ENCODE results near the gene MDM2.

MDM2 gene

DNA sequence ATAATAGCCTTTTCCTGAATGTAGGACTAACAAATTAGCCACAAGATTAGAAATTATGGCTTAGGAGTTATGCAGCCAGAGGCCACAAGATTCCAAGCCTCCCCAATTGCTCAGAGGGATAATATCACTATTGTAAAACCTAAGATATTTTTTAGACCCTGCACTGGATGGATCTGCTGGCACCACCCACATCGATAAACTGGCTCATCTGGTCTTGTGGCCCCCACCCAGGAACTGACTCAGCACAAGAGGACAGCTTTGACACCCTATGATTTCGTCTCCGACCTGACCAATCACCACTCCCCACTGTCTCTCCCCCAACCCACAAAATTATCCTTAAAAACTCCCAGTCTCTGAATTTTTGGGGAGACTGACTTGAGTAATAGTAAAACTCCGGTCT, 70.3 kb downstream of the MDM2 start:
- no peak for DNase-seq (ENCODE audit: low spot score)

DNA sequence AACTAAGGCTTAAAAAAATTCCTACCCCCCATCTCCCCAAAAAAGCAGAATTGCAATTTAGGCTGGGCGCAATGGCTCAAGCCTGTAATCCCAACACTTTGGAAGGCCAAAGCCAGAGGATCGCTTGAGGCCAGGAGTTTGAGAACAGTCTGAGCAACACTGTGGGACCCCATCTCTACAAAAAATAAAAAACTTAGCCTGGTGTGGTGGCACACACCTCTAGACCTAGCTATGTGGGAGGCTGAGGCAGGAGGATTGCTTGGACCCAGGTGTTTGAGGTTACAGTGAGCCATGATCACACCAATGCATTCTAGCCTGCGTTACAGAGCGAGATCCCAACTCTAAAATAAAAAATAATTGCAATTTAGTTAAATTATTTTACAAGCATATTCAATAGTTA, 70.9 kb downstream of the MDM2 start:
- no peak for DNase-seq (ENCODE audit: low spot score)

DNA sequence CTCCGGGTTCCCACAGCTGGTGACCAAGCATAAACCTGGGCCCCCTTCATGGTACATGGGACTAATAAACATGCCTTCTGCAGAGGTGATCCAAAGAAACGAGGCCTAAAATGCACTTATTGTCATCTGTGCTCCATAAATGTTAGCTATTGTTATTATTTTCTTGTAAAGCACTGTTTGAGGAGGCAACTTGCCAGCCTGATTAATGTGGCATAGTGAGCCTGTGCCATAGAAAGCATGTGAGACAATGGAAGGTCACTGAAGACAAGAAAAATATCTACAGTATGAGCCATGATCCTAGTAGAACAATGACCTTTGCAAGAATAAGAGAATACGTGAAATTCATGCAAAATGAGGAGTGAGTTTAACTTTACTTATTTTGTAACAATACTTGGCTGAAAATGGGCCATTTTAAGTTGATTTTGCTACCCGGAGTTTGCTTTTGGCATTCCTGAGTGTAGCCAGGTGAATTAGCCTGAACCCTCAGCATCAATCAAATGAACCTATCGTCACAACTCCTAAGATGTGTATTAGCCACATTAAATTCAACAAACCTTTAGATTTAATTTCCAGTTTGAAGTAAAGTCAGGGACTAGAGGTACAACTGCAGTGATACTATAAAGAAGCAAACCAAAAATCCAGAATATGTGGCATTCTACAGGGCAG, 72.8 kb downstream of the MDM2 start:
- no peak for DNase-seq (ENCODE audit: low spot score)

DNA sequence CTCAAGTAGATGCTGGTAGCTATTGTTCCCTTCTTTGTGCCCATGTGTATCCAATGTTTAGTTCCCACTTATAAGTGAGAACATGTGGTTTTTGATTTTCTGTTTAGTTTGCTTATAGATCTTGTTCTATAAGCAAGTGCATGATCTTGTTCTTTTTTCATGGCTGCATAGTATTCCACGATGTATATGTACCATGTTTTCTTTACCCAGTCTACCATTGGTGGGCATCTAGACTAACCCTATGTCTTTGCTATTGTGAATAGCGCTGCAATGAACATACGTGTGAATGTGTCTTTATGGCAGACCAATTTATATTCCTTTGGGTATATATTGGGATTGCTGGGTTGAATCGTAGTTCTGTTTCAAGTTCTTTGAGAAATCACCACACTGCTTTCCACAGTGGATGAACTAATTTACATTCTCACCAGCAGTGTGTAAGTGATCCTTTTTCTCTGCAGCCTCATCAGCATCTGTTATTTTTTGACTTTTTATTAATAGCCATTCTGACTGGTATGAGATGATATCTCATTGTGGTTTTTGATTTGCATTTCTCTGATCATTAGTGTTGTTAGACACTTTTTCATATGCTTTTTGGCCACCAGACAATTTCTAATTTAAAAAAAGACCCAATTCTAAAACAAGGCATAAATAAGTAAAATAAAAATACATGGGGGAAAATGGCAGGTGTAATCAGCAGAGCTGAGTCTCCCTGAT, 74.4 kb downstream of the MDM2 start:
- no peak for DNase-seq (ENCODE audit: low spot score)

DNA sequence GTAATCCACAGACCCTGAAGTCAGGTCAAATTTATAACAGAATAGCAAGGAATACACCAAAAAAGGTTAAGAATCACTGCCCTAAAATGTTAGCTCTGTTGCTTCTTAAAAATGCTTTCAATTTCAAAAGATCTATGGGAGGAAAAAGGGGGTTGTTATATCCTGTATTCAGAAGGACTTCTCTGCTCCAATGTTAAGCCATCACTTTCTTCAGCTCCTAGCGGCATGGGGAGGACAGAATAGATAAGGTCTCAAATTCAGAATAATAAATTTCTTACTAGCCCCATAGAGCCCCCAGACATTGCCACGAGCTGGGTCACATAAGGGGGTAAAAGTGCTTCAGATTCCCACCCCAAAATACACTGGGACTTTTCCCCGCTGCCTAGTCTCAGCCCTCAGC, 75.2 kb downstream of the MDM2 start:
- DNase-seq (ENCODE audit: low spot score) = no peak

DNA sequence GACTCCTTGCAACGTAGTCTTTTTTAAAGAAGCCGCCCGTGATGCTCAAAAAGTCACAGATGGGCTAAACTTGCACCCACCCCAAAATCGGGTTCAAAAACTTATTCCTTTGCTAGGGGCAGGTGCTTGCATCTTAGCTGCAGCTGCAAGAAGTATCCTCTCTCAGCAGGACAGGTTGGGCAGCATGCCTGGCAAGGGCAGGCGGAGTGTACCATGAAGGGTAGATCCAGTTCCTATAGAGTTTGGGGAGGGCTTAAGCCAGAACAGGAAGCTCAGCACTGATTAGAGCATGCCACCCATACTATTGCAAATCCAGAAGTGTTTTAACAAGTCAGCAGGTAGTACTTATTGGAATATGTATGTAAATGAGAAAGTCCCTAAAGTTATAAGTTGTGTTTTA, 76.3 kb downstream of the MDM2 start:
- no peak for DNase-seq (ENCODE audit: low spot score)

DNA sequence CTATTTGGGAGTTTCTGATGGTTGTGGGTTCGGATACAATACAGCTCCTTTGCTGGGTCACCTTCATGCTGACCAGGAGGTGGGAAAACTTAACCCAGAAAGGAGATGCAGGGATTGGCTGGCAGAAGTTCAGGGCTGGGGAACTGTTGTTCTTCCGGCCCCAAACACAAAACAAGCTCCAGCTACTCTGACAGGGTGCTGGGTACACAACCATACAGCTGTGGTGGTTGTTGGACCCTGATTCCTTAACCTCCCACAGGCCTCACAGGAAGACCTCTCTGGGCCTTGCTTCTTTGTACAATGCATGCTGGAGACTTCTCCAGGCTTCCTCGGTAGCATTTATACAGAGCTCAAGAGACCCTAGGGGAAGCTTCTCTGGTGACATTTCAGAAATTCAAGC, 77.4 kb downstream of the MDM2 start:
- no peak for DNase-seq (ENCODE audit: low spot score)

DNA sequence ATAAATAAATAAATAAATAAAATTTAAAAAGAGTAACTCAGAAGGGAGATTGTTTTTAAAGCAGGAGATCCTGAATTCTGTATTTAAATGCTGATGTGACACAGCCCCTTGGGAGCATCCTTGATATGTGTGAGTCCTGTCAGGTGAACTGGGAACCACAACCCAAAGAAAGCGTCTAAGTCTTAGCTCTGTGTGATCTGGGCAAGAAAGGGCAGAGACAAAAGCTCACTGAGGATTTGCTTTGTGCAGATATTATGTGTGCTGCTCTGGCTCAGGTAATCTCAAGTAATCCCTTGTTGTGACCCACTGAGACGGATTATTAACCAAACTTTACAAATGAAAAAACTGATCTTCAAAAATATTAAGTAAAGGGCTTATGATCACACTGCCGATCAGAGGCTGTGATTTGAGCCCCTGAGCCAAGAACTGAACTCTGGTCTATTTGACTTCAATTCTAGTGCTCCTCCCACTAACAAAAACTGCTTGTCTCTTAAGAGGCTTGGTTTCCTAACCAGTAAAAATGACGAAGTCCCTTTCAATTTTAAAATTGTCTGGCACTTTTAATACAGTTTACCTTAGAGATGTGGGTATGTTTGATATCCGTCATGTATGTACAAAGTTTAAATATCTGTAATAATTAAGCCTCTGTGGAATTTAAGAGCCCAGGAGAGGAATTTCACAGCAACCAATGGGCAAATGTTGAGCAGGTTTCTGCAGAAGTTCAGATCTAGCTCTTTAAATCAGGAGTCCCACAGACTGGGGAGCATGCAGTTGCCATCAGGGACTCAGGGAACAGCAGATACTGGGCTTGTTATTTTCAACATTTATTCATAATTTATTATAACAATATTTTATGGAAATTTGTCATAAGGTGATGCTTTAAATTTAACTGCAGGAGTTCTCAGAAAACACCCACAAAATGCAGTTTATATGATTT, 78.9 kb downstream of the MDM2 start:
- no peak for DNase-seq (ENCODE audit: low spot score)

DNA sequence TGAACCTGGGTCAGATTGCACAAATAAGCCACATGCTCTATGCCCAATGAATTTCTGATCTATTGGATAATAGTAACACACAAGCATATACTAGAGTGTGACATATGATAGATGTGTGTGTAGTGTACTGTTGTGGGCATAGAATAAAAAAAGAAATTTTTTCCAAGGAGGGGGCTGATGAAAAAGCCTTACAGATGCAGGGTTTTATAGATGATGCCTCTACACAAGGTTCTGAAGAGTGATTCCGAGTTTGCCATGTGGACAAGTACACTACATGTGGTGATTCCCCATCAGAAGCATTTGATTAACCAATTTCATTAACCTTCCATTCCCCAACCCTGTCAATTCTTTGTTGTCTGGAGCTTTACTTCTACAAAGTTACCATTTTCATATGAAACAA, 79.7 kb downstream of the MDM2 start:
- no peak for DNase-seq (ENCODE audit: low spot score)

DNA sequence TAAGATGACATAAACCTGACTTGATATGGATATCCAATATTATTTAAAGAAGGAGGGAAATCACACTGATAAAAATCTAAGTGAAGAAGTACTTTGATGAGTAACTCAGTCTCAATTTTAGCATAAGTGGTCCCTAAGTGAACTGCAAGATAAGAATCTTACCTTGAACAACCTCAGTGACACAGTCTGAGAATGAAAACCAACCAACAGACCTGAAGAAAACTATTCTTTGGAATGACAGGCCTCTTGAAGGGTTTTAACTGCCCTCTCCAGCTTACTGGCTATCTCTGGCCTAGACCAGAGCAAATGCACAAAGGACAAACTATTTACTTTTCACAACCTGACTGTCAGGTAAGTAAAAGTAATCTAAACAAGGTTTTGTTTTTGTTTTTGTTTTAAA, 80.3 kb downstream of the MDM2 start:
- no peak for DNase-seq (ENCODE audit: low spot score)

DNA sequence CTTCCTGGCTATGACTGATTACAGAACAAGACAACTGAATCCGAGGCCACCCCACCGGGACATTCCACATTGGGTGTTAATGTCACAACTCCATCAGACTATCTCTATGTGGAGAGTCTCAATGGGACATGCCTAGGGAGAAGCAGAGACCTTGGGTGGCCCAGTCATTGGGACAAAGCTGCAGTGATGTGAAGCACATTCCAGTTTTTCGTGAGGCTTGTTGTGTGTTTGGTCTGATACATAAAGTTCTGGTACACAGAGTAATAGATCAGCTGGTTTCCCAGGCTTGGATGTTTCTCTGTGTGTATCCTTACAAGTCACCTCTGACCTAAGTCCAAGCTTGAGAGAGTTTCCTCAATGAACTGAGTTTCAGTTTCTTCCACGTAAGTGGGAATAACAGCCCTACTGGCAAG, 82.7 kb downstream of the MDM2 start:
- no peak for DNase-seq (ENCODE audit: low spot score)

DNA sequence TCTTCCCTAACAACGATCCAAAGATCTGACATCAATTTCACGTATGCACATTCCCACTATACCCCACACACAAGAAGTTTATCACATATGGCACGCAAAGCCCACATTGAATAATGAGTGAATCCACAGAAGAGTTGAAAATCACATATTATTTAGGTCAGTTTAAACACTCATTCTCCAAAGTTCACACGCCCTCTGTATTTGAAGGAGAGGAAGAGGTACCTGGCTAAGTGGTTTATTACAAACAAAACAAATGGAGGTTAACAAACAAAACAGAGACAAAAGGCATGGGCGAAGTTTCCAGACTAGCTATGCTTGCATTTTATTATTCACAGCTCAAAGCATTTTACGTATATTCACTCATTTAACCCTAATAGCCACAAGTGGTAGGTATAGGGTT, 83.2 kb downstream of the MDM2 start:
- no peak for DNase-seq (ENCODE audit: low spot score)

DNA sequence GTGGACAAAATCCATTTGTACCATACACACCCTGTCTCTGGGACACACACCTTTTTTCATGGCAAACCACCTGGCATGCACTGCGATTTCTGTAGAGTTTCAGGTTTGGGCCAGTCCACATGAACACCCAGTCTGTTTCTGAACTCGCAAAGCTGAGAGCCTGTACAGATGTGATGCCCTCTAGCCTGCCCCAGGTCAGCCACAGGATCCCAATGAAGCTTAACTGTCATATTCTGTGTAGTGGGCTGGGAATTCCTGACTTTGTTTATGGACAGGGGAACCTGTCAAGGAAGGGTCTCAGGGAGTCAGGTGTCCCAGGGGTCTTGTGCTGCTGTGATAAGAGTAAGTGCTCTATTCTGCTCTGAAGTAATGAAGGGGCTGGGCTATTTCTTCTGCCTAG, 85.2 kb downstream of the MDM2 start:
- DNase-seq (ENCODE audit: low spot score) = no peak

DNA sequence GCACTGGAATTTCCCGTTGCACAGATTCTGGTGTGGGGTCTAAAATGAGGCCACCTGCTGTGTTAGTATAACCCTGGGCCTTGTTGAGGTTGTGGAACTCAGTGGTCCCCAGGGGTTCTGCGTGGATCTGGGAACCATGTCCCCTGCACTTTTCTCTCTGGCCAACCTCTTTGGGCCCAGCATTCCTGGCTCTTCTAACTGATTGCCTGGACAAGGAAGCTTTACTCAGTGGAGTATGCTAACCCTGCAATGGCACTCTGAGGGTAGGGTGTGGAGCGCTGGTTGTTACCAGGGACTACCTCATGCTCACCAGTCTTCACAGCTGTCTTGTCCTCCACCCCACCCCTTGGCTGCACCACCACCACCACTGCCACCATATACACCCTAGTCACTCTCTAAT, 85.8 kb downstream of the MDM2 start:
- no peak for DNase-seq (ENCODE audit: low spot score)

DNA sequence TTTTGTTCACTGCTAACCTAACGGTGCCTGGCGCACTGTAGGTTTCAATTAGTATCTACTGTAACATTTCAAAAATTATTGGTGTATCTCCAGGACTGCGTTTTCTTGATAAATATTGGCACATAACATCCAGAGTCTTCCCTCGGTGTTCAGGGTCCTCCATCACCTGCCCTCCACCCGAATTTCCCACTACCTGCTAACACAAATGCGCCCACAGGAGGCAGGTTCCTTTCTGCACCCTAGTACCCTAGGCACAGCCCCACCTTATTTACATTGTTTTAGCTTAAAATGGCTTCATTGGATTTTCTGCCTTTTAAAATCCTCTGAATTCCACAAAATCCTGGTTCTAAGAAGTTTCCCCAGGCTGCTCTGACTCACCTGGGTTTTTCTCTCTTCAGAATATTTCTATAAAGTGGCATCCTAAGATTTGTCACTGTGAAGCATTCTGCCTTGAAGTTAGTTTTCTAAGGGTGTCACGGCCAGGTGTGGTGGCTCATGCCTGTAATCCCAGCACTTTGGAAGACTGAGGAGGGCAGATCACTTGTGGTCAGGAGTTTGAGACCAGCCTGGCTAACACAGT, 86.4 kb downstream of the MDM2 start:
- no peak for DNase-seq (ENCODE audit: low spot score)

DNA sequence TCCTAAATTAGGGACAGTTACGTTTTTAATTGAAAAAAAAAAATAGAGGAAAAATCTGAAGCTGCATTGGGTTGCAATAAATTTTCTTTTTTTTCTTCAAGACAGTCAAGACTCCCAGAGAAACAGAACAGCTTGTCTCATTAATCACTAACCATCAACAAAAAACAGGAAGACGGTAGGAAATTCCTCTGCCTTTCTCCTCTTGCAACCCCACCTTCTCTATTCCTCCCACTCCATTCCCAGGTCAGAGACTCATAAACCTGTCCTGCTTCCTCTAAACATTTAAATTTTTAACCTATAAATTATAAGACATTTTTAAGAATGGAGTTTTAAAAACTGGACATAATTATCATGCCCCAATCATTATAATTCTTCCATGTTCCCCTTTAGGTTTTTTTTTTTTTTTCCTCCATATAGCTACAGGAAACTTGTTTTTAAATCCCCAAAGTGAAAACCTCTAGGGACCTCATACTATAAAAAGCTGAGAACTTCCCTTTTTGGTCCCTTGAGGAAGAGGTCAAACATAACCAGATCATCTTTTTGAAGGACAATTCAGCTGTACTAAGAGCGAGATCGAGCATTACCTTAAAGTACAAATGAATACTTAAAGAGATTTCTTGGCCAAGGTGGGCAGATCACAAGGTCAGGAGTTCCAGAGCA, 89.0 kb downstream of the MDM2 start:
- peak; percentile 78 for DNase-seq (ENCODE audit: low spot score)

DNA sequence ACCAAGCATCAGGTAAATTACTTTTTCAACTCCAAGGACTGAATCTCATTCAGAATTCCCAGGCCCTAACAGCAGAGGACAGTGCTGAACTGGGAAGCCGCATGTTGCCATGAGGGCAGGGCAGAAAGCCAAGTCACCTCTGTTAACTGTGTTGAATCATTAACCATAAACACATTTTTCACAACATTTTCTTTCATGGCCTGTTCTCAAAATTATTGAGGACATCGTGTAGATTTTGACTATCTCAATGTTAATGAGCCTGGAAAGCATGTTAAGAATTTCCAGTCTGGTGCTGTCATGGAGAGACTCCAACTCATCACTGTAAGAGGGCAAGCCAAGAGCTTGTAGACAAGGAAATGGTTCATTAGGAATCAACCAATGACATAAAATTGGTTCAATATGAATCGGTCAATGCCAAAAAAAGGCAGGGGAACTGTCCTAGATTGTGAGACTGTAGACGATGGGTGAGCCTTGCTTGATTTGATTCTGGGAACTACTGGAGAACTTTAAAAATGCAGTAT, 91.3 kb downstream of the MDM2 start:
- DNase-seq (ENCODE audit: low spot score) = peak; percentile 95

DNA sequence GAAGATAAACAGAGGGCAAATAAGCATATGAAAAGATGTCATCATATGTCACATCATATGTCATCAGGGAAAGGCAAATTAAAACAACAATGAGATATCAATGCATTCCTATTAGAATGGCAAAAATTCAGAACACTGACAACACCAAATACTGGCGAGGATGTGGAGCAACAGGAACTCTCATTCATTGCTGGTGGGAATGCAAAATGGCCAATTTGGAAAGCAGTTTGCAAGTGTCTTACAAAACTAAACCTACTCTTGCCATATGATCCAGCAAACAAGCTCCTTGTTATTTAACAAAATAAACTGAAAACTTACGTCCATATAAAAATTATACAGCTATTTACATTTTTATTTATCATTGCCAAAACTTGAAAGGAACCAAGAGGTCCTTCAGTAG, 92.3 kb downstream of the MDM2 start:
- no peak for DNase-seq (ENCODE audit: low spot score)
